ENCODE results near the gene METTL16.

- TF ChIP-seq REST (IDR thresholded peaks at IDR 0.05; ENCODE audit: unreplicated experiment) (no peak), CTCF (conservative IDR thresholded peaks at IDR 0.05; ENCODE audit: low read depth in 2 of 2) (no peak), POLR2AphosphoS5 (IDR thresholded peaks at IDR 0.05; ENCODE audit: low read depth) (no peak), ETS1 (IDR thresholded peaks at IDR 0.05) (no peak), ZNF331 (CRISPR knock-in tag; IDR thresholded peaks at IDR 0.05; ENCODE audit: low read depth) (no peak), EZH2 (IDR thresholded peaks at IDR 0.05; ENCODE audit: low read depth, unreplicated experiment) (no peak)
Observed at GRCh38 chr17:2500446-2500845, 11.2 kb downstream of the METTL16 start.

Measured in GM23338 (cell line).